ENCODE data around the gene DLX4.

GRCh38 chr17:49997301-49997650, 28.3 kb downstream of the DLX4 start:
- TF ChIP-seq EZH2phosphoT487 (IDR thresholded peaks at IDR 0.05; ENCODE audit: insufficient read depth, low read depth) (no peak), EZH2 (IDR thresholded peaks at IDR 0.05; ENCODE audit: insufficient read depth, poor library complexity, severe bottlenecking) (no peak)
